ENCODE measurements around the gene CYTH4. TPM values are rescaled to one million over a fixed set of nuclear protein-coding genes. Genes with fewer than 3 reads are reported as not detected.

Gene CYTH4
- total and polyA plus RNA-seq, 2 donors (not counting 3 experiments of a cell fraction or from before 2014, with no cell fraction given): 0.06 TPM; not detected in 1

- Histone ChIP-seq H3K79me2 (ENCODE audit: control insufficient read depth, insufficient read depth, low read length) (no peaks in the 10 kb centered on the region), H3K36me3 (ENCODE audit: control insufficient read depth in 2 of 2, extremely low read depth in 1 of 2, insufficient read depth in 2 of 2, low read length in 2 of 2) (no peaks in the 10 kb centered on the region), H3K9ac (replicated peaks; ENCODE audit: extremely low read depth, insufficient read depth, low read length) (no peak overlapping the region), H3K4me1 (ENCODE audit: control insufficient read depth, extremely low read depth, insufficient read depth, low read length) (peaks cover 29% of the 10 kb centered on the region), H3K27me3 (ENCODE audit: control insufficient read depth in 2 of 2, insufficient read depth in 2 of 2, low read length in 2 of 2) (peaks cover 0 to 5% of the 10 kb centered on the region in 2 experiments), H4K20me1 (replicated peaks; ENCODE audit: control insufficient read depth, extremely low read depth, insufficient read depth, low read length) (no peaks in the 10 kb centered on the region), H3K4me3 (replicated peaks in 1 of 3; ENCODE audit: insufficient read depth in 1 of 3, low read depth in 1 of 3, low read length in 3 of 3) (no peak overlapping the region), H3K4me2 (ENCODE audit: insufficient read depth, low read length) (no peak overlapping the region), H2AFZ (ENCODE audit: low read depth, low read length) (no peak overlapping the region), H3K9me3 (replicated peaks; ENCODE audit: control insufficient read depth, insufficient read depth, low read length) (no peaks in the 10 kb centered on the region), H3K27ac (ENCODE audit: insufficient read depth, low read depth, low read length) (no peak overlapping the region), H3K9me1 (replicated peaks; ENCODE audit: control insufficient read depth, extremely low read depth, insufficient read depth, low read length) (no peaks in the 10 kb centered on the region)
- no peak for DNase-seq (ENCODE audit: low read depth, low spot score)
- FAIRE-seq: no peak
- intact Hi-C loops (cut with micrococcal nuclease): no loop called here
- no TSS peak for BruUV-seq (replicated peaks)
- TF ChIP-seq MYC (IDR thresholded peaks at IDR 0.05; ENCODE audit: low read depth, low read length) (no peak), JUN (IDR thresholded peaks at IDR 0.05; ENCODE audit: borderline replicate concordance, insufficient read depth, insufficient read length, low read depth) (no peak), EZH2 (IDR thresholded peaks at IDR 0.05; ENCODE audit: borderline replicate concordance, low read depth, low read length, severe bottlenecking) (no peak)
- CTCF ChIA-PET: interaction anchor here (0.6 to 2.8 kb wide), 5 partner anchors 64 to 131 kb away, joined by 3 to 25 read pairs (median 3); no protein-coding TSS in a partner anchor
- dilution Hi-C loops (cut with MboI; ENCODE audit: extremely low pct_ligation_motif_present, low sequenced_read_pairs): no loop called here
- POLR2A ChIA-PET: no interaction called here
These were observed 42.7 kb downstream of the CYTH4 start for GRCh38 chr22:37325039-37325395.

- Histone ChIP-seq H3K9me1 (replicated peaks; ENCODE audit: control insufficient read depth, extremely low read depth, insufficient read depth, low read length) (no peaks in the 10 kb centered on the region), H3K9me3 (replicated peaks; ENCODE audit: control insufficient read depth, insufficient read depth, low read length) (no peaks in the 10 kb centered on the region), H3K4me3 (replicated peaks in 1 of 3; ENCODE audit: insufficient read depth in 1 of 3, low read depth in 1 of 3, low read length in 3 of 3) (no peak overlapping the region), H3K27me3 (ENCODE audit: control insufficient read depth in 2 of 2, insufficient read depth in 2 of 2, low read length in 2 of 2) (peaks cover 0 to 5% of the 10 kb centered on the region in 2 experiments), H3K79me2 (ENCODE audit: control insufficient read depth, insufficient read depth, low read length) (no peaks in the 10 kb centered on the region), H2AFZ (ENCODE audit: low read depth, low read length) (no peak overlapping the region), H3K27ac (ENCODE audit: insufficient read depth, low read depth, low read length) (no peak overlapping the region), H3K36me3 (ENCODE audit: control insufficient read depth in 2 of 2, extremely low read depth in 1 of 2, insufficient read depth in 2 of 2, low read length in 2 of 2) (no peaks in the 10 kb centered on the region), H3K4me1 (ENCODE audit: control insufficient read depth, extremely low read depth, insufficient read depth, low read length) (peaks cover 41% of the 10 kb centered on the region), H3K4me2 (ENCODE audit: insufficient read depth, low read length) (no peak overlapping the region), H3K9ac (replicated peaks; ENCODE audit: extremely low read depth, insufficient read depth, low read length) (no peak overlapping the region), H4K20me1 (replicated peaks; ENCODE audit: control insufficient read depth, extremely low read depth, insufficient read depth, low read length) (no peaks in the 10 kb centered on the region)
- FAIRE-seq: no peak
- POLR2A ChIA-PET: no interaction called here
- no TSS peak for BruUV-seq (replicated peaks)
- DNase-seq (ENCODE audit: low read depth, low spot score): no peak
- TF ChIP-seq EZH2 (IDR thresholded peaks at IDR 0.05; ENCODE audit: borderline replicate concordance, low read depth, low read length, severe bottlenecking) (no peak), GATA2 (IDR thresholded peaks at IDR 0.05; ENCODE audit: insufficient read depth, insufficient read length, low read depth, low read length) (no peak), FOS (IDR thresholded peaks at IDR 0.05; ENCODE audit: borderline replicate concordance, insufficient read depth, low read length) (no peak), POLR2AphosphoS5 (IDR thresholded peaks at IDR 0.05; ENCODE audit: insufficient read depth, low read depth, low read length) (no peak), MAX (IDR thresholded peaks at IDR 0.05; ENCODE audit: insufficient read depth, insufficient read length) (no peak), POLR2A (IDR thresholded peaks at IDR 0.05; ENCODE audit: low read depth, low read length) (no peak), MYC (IDR thresholded peaks at IDR 0.05; ENCODE audit: low read depth, low read length) (no peak), CTCF (IDR thresholded peaks at IDR 0.05; ENCODE audit: extremely low read depth in 1 of 2, insufficient read depth in 1 of 2, low read depth in 1 of 2, low read length in 2 of 2) (no peak), JUN (IDR thresholded peaks at IDR 0.05; ENCODE audit: borderline replicate concordance, insufficient read depth, insufficient read length, low read depth) (no peak)
- intact Hi-C loops (cut with micrococcal nuclease): no loop called here
- CTCF ChIA-PET: interaction anchor here (0.7 to 2.2 kb wide), 2 partner anchors 130 to 175 kb away, joined by 3 to 9 read pairs; no protein-coding TSS in a partner anchor
- dilution Hi-C loops (cut with MboI; ENCODE audit: extremely low pct_ligation_motif_present, low sequenced_read_pairs): no loop called here
These were observed 44.4 kb downstream of the CYTH4 start for GRCh38 chr22:37326726-37327125.

Data from endothelial cell of umbilical vein (primary cell).